HG02588 (cell line): Measurements from ENCODE around the gene DLGAP1.

Source experiments
- ATAC-seq: cut with Tn5 transposase; IDR thresholded peaks from one replicate; pipeline ENCODE4 v1.9.1; 2021; ENCODE audit warnings: mild to moderate bottlenecking, moderate library complexity; ENCODE audit not compliant: unreplicated experiment

Gene DLGAP1

DNA sequence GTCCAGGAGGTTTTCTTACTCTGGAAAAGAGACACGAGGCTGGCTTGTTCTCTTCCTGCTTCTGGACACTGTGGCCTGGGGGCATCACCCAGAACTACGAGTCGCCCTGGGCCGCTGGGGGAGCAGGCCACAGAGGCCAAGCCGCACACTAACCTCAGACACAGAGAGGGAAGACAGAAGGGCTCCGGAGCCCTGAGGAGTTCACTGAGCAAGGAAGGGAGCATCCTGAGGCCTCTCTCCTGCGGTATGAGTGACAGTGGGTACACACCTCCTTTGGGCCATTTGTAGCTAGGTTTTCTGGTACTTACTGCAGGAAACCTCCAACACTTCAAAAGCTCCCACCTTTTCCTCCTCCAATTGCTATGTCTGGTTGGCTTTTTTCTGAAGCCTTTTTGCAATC lies 494.1 kb downstream of the DLGAP1 start:
- ATAC-seq = no peak

DNA sequence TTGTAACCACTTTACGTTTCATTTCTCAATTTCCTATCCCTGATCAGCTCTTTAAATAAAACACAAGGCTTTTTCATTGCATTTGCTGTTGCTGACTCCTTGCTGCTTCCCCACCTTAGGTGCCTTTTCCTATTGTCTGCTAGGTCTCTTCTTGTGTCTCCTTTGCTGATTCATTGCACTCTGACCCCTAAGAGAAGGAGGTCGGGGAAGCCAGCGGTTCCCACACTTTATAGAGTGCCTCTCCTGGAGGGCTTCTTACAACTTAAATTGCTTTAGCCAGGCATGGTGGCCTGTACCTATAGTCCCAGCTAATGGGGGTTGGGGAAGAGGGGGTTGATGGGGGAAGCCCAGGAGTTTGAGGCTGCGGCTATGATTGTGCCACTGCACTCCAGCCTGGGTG lies 495.0 kb downstream of the DLGAP1 start:
- no peak for ATAC-seq

DNA sequence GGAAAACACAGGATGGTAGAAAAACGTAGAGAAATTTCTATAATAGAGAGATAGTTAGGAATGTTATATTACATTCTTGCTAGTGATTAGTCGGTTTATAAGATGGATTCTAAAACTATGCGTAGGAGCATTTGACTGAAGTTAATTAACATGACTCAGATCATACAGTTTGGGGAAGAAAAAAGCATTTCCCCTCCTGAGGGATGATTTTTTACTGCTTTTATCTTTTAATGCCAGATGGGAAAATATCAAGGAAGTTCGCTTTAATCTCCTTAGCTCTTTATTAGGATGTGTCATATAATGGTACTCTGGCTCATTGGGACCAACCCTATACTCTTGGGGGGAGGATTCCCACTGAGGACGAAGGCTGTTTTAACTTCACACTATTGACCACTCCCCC lies 503.1 kb downstream of the DLGAP1 start:
- ATAC-seq = no peak

DNA sequence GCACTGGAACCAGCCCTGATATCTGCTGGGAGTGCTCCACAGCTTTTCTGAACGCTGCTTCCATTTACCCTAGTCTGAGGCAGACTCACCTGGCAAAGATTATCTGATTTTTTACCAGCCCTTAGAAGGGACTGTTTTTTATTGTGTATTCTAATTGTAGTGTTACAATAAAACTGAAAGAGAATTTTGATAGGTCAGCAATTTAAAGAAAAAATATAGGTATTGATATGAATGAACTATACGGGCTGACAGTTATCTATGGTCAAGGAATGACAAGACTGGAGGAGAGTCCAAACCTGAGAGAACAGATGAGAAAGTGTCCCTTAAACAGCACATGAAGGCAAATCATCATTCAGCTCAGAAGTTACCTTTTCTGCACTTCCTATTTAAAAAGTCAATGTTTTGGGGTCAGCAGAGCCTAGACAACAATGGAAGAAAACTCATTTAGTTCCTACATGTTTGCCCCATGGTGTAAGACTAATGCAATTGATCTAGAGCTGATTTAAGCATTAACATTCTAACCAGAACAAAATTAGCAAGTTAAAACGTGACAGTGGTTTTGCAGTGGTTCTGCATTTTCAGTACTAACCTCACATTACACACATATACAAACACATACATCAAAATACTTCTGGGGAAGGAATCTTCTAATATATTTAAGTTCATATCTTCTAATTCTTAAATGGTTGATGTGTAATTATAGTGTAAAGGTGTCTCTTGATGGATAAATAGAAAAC lies 504.3 kb downstream of the DLGAP1 start:
- ATAC-seq = no peak

DNA sequence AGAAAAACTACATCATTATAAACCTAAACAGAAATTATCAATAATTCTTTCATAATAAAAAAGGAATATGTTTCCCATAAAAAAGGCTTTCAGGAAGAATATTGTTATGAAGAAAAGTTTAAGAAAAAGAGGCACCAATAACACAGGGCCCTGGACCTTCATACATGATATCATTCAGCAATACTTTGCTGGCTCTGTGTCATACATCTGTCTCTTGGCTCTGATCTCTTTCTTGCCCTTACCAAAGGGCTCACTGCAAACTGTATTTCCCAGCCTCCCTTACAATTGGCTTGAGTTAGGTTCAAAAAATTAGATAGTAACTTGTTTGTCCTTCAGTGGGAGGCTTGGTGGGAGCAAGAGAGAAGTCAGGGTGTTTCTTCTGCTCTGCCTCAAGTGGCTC lies 506.1 kb downstream of the DLGAP1 start:
- no peak for ATAC-seq

DNA sequence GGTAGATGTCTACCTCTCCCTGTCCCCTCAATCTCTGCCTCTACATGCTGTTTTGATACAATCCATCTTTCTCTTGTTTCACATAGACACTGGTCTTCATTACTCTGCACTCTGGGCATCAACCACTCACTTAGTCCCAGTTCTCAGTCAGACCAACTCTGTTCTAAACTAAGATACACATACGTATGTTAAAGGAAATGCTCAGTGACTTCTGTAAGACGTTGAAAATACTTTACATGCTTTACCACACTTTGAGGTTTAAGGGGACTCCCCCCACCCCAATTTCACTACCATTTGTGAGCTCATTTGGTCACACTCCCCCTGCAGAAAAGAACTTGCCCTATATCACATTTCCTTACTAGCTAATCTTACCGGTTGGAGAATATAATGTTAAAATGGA lies 507.7 kb downstream of the DLGAP1 start:
- no peak for ATAC-seq

DNA sequence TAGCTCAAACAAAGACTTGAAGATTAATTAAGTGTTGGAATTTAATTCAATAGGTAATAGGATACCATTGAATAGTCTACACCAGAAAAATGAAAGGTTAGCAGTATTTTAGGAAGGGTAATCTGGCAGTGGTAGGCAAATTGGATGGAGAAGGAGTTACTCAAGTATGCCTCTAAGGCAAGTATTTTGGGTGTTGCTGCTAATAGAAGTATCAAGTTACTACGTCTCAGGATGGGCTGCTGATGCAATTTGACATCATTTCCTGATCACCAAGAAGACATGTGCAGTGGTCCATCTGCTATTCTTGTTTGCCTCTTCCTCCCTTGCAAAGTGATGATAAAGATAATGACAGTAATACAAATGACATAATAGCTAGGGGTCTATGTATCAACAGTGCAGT lies 519.8 kb downstream of the DLGAP1 start:
- no peak for ATAC-seq

DNA sequence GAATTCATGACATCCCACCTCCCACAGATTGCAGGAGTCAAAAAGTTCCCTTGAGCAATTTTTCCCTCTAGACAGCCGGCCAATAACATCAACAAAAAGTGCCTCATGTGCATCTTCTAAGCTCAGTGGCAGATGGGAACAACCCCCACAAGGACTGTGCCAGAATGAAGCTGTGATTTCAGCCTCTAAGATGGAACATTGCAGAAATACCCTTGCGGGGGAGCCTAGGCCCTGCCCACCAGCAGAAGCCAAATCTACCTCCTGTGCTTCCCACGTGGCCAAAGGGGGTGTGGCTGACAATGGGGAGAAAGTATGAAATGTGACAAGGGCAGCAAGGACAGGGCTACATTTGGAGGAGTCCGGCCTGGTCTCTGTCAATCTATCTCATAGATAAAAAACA lies 522.8 kb downstream of the DLGAP1 start:
- no peak for ATAC-seq

DNA sequence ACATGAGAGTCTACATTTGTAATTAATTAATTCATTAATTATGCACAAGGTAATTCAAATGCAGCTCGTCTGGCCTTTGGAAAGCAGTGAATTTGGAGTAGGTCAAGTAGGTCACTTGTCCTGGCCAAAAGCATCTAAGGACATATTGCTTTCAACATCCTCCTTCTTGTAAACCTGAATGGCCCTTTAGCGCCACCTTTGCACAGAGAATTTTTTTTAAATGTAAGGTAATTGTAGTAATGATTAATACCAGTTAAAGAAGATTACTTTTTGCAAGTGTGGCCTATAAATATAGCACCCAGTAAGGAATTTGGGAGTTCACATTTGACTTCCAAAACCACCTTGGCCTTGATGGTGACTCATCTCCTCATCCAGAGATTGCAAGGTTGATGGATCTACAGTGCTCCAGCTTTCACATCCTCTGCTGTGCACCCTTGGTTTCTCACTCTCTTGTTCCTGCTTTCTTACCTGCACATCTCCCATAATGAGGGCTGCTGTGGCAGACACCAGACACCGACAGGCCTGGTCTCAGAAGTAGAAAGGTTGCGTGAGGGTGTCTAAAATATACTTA lies 523.5 kb downstream of the DLGAP1 start:
- no peak for ATAC-seq

DNA sequence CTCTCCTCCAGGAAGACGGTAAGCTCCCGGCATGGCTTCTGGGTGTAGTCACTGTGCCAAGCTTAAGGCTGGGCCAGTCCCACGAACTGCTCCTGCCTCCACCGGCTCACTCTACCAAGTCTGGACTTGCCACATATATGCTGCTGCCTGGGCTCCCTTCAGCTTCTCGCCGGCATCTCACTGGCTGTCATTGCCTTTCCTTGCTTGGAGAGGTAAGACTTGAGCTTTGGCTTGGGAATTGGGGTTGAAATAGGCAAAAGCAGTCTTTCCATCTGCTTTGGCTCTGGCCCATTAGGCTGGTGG lies 524.1 kb downstream of the DLGAP1 start:
- no peak for ATAC-seq

DNA sequence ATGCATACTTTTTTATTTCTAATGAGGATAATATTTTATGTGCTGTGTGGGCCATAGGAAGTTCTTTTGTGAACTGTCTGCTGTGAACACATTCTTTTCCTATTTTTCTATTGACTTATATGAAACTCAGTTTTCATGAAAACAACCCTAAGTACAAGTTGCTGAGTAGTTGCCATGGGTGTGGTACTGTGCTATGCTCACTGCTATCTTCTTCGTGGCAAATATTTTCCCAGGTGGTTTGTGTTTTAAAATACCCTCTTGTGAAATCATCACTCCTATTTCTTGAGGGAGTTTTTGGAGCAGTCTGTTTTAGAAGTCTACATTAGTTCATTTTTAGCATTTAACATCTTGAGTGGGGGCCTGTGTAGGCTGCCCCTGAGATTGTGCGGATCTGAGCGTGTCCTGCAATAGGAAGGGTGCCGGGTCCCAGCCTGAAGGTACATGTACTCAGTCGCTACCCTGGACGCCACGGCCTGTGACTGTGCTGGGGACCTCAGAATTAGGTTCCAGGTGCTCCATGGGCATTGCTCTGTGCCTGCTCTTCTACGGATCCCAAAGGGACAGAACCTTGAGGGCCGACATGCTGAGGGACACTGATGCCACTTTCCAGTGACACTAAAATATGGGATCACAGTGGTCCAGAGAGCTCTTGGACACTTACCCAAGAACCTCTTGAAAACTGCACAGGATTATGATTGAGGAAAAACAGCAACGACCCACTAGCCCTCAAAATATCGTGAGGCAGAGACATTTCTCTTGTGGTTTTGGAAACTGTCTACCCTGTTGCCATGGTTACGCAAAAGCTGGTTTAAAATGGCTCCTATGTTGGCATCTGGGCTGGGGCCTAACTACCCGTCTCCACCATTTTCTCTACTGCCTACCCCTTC lies 524.7 kb downstream of the DLGAP1 start:
- no peak for ATAC-seq

DNA sequence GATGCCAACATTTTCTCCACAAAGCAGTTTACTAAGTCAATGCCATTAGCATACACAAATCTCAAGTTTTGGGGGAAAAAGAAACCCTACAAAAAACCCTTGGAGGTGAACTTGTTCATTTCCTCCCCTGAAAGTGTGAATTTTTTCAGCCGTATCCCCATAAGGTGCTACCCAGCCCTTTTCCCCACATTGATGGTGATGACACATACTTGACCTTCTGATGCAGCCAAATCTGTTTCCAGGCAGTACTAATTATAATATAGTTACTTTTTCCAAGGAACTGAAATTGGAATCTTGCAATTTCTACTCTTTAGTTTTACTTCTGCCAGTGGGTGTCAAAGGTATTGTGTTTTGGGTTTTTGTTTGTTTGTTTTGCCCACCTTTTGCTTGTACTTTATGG lies 530.7 kb downstream of the DLGAP1 start:
- no peak for ATAC-seq

DNA sequence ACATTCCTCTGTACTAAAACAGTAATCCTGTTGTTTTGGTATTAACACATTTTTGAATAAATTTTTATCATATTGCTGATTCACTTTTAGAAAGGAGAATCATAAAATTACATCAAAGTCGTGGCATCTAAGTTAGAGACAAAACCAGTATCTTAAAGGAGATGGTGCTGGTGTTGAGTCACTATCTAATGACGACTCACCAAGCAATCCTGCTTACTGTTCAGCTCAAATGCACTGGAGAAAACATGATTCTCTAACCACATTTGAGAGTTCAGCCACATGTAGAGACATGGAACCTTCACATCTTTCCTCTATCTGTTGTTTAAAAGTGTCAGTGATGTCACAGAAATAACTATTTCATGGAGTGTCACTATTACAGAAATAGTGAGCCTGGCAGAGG lies 531.4 kb downstream of the DLGAP1 start:
- no peak for ATAC-seq

DNA sequence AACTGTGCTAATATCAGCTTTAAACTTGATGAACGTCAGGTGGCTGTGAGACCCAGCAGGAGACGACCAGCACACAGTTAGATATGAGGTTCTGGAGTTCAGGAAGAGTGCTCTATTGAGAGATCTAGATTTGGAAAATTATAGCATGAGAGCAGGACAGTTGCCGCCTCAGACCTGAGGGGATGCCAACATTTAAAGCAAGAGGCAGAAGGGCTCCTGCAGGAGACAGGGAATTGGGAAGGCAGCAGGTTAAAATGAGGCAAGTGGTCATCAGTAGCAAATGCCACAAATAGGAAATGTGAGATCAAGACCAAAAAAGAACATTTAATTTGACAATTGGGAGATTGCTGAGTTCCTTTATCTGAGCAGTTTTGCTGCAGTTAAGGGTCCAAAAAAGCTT lies 533.3 kb downstream of the DLGAP1 start:
- ATAC-seq = no peak

DNA sequence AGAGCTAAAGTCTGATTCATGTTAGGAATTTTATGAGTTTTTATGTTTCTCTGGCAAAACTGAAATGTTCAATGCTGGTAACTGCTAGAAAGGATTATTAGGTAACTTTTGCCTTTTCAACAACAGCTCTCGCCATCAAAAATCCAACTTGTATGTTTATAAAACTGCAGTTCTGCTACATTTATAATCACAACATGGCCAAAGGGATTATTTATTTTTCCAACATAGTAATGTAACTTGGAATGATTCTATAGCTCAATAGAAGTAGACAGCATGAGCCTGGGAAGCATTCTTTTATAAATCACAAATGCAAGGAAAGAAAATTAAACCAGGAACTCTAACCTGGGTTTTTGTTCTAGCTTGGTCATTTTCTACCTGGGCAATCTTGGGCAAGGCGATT lies 534.3 kb downstream of the DLGAP1 start:
- ATAC-seq = no peak

DNA sequence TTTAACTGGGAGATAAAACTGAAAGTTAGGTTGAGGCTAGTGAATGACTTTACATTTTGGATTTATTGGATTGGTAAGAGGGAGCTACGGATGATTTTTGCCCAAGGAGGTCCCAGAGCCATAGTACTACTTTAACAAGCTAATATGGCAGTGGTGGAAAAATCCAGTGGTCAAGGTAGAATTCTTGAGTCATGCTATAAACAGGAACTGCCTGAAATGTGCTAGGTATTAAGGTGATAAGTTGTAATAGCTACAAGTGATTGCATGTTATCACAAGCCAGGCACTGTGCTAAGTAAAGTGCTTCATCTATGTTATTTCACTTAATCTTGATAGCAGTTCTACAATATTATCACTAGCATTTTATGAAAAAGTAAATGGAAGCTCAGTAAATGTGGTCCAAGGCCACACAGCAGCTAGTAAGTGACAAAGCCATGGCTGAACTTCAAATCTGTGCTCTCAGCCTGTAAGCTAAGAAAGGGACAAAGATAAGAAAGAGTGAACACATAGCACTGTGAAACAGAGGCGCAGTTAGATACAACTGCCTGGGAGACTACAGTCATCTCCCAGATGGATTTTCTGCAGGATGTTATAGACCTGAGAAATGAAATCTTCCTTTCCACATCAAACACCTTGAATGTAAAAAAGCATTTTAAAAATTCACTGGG lies 535.6 kb downstream of the DLGAP1 start:
- ATAC-seq = no peak

DNA sequence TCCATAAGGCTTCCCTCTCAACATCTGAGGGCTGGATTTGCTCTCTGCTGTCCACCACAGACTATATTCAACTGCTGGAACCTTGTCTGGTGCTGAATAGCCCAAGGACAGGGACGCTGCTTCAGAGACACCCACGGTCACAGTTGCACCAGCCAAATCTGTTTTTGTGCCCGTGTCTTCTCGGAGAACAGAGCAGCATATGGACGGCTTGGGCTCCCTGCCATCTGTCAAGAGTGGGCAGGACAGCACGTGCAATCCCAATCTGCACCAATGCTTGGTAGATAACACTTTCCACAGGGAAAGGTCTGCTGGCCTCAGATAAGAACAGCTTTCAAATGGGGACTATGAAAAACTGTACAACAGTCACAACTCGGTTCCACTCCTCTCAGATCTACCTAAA lies 539.0 kb downstream of the DLGAP1 start:
- ATAC-seq = no peak

DNA sequence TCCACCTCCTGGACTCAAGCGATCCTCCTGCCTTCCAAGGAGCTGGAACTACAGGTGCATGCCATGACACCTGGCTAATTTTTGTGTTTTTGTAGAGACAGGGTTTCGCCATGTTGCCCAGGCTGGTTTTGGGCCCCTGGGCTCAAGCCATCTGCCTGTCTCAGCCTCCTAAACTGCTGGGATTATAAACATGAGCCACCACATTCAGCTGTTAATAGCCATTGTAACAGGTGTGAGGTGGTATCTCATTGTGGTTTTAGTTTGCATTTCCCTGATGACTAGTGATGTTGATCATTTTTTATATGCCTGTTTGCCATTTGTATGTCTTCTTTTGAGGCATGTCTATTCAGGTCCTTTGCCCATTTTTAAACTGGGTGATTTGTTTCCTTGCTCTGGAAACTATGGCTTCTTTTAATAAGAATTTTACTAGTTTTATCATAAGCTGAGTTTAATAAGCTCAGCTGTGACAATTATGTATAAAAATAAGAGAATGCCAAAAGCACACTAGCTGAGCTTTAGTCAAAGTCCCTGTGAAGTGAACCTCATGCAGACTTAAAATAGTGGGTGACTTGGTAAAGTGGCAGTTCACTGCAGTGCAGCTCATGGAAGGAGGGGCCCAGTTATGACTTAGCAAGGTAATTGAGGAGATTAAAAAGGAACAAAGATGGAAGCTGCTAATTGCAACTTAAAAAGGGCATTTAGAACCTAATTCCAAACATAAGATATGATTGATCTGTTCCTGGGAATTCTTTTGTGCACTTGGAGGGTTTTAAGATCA lies 540.1 kb downstream of the DLGAP1 start:
- ATAC-seq = no peak

DNA sequence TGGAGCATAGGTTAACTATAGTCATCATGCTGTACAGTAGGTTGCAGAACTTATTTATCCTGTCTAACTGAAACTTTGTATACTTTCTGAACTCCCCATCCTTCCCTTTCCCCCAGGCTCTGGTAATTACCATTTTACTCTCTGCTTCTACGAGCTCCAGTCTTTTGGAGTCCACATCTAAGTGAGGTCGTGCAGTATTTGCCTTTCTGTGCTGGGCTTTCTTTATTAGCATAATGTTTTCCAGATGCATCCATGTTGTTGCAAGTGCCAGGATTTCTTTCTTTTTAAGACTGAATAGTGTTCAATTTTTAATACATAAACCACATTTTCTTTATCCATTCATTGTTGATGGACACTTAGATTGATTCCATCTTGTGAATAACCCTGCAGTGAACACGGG lies 541.0 kb downstream of the DLGAP1 start:
- ATAC-seq = no peak

DNA sequence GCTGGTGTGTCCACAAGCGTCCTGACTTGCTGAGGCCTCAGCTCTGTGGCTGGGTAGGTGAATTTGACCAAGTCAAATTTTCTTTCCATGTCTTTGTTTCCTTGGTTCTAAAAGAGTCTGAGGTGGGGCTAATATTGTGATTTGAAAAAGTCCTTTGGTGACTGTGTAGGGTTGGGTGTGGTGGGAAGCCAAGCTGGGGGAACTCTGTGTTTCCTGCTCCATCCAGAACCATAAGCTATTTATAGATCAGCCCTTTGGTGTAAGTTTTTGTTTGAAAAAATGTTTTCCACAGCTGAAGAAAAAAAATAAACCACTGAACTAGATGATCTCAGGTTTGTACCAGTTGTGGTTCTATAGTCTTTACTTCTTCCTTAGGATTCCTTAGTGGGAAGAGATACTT lies 542.4 kb downstream of the DLGAP1 start:
- ATAC-seq = no peak

DNA sequence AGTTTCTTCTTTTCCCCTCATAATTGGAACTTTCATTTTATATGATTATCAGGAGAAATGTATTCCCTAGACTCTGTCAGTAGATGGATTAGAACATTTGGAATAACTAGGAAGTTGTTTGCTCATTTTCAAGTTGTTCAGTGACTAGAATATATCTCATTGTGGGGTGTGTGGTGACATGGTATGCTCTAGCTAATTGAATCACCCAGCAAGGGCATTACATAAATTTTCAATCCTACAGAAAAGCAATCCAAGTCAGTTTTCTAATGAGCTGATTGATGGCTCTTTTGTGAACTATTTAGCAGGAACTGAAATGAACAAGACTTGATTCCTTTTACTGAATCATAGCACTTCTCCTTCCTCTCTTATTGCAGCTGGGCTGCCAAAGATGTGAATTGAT lies 543.7 kb downstream of the DLGAP1 start:
- ATAC-seq = no peak
